ENCODE measurements around the gene DNAH8.

DNAH8 gene

DNA sequence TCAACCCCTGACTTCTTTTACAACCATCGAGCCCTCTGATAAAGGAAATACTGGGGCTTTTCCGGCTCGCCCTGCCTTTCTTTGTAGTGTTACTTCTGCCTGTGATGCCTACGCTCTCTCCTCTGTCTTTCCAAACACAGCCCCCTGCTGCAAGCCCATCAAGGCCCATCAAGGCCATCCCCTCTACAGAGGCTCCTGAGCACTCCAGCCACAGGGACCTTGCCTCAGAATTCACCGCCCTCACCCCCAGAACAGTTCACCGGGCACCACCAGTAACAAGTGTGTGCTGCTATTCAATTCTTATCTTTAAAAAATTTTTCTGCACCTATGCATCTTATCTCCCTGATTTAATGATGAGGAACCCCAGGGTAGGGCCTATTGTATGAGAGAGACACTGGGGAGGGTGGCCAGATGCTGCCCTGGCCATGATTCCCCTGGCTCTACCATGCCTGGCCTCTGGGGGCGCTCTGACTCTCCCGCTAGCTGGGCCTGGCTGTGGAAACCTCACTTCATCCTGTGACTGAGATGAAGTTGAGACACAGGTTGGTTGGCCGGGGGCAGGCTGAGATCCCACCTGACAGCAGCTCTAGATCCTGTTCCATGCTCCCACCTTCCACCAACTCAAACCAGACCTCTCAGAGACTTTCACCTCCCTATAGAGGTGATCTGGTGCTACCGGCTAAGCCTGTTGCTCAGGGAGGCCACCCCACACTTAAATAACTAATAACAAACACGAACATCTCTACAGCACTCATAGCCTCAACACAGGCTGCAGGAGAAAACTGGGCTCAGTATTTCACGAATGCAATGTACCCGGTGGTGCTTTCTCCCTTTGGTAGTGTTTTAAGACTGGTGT, 314.3 kb downstream of the DNAH8 start:
- peak in 1 of 2 donors; percentile 31 for DNase-seq

DNA sequence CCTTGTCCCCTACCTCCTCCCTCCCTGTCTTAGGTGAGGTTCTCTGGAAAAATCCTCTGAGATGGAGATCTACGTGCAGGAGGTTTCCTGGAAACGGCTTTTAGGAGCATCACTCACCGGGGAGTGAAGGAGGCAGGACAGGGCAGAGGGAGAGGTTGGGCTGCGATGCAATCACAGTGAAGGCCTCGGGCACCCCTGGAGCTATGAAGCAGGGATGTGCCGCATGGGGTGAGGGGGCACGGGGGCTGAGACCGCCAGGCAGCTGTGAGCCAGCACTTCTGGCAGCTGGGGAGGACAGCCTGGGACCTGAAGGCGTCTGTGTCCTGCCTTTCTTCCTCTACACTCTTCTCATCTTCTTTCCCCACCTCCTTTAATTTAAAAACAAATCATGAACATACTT, 320.6 kb downstream of the DNAH8 start:
- DNase-seq, result no peak

DNA sequence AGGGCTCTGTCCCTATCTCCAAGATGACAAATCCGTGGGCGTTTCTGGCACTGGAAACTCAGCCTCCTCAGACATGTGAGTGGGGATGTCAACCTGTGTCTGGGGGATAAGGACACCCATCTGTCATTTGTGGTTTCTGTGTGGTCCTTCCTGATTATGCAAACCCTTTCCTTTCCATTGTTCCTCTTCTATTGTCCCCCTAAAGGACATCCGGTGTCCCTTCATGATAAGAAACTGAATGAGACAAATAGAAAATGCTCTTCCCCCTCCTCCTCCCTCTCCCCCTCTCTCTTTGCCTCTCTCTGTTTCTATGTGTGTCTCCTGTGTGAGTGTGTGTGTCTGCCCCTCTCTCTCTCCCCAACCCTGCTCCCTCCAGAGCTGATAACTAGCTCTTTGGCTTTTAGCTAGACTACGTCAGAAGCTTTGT, 322.0 kb downstream of the DNAH8 start:
- DNase-seq, result no peak

DNA sequence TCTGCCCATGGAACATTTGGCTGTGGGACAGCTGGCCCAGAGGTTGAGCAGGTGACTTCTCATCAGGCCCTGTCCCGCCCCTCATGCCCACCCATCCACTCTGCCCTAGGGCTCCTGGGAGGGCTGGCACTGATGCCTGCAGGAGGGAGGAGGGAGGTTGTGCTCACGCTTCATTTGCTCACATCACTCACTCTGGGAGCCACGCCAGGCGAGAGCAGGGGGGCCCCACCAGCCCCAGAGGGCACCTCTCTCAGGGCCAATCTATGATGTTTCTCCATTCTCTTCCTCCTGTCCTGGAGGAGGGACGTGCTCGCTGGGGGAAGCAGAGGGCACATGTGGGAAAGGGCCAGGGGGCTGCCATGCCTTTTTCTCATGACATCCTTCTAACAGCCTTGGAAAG, 322.6 kb downstream of the DNAH8 start:
- no peak for DNase-seq

DNA sequence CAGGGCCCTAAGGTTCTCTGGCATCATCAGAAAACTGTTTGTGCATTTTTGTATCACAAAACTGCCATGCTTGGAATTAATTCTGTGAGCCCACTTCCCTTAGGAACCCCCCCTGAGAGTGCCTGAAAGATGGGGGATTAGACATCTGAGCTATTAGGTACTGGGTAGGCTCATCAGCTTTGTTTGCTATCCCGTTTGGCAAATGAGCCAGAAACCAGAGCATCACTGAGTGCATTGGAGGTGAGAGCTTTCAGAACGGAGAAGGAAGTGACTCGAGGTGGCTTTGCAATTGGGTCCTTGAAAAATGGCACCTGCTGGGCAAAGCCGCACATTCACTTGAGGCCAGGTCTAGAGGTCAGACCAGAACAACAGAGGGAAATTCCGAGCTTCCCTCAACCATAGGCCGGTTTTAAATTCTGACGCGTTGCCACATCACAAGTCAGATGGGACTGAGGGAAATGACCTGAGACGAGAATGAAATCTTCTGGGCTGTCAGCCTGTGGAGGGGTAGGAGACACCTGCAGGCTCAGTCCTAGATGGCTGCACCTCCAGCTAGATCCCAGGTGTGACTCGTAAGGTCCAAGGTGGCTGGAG, 325.1 kb downstream of the DNAH8 start:
- DNase-seq, result no peak

DNA sequence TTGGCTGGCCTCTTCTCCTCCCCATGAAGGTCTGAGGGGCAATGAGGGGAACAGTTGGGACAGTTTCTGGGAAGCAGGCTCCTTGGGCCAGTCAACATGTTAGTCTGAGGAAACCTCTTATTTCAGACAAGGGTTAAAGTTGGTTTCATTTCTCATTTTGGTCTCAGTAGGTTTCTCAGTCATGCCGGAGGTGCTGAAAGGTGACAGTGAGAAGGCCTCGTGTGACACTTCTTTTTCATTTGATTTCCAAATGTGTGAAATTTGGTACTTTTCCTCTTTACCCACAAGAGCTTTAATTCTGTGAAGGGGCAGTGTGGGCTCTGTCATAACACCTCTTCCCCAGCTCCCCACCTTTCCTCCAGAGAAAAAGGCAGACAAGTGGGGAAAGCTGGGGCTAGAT, 326.0 kb downstream of the DNAH8 start:
- DNase-seq, result no peak

DNA sequence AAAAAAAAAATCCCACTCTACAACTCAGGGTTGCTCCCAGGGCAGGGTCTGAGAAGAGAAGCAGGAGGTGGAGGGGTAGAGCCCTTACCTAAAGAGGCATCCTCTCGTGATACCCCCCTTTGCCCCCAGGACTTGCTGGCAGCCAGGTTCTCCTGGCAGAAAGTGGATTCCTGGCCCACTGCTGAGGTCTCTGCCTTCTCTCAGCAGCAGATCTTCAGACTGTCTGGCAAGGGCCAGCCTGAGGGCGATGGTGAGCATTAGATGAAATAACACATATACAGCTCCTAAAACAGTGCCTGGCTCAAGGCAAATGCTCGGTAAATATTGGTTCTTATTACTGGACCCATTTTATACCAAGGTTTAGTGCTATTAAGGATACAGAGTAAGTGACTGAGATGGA, 328.7 kb downstream of the DNAH8 start:
- DNase-seq, result no peak

DNA sequence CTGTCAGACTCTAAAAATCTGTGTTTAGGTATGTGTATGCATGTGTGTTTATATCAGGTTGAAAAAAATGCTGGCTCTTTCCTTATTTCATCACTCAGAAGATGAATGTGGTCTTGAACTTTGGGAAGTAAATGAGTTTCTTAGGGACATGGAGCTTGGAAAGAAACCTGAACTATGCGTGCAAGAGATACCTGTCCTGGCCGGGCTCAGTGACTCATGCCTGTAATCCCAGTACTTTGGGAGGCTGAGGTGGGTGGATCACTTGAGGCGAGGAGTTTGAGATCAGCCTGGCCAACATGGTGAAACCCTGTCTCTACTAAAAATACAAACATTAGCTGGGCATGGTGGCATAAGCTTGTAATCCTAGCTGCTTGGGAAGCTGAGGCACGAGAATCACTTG, 329.1 kb downstream of the DNAH8 start:
- no peak for DNase-seq

DNA sequence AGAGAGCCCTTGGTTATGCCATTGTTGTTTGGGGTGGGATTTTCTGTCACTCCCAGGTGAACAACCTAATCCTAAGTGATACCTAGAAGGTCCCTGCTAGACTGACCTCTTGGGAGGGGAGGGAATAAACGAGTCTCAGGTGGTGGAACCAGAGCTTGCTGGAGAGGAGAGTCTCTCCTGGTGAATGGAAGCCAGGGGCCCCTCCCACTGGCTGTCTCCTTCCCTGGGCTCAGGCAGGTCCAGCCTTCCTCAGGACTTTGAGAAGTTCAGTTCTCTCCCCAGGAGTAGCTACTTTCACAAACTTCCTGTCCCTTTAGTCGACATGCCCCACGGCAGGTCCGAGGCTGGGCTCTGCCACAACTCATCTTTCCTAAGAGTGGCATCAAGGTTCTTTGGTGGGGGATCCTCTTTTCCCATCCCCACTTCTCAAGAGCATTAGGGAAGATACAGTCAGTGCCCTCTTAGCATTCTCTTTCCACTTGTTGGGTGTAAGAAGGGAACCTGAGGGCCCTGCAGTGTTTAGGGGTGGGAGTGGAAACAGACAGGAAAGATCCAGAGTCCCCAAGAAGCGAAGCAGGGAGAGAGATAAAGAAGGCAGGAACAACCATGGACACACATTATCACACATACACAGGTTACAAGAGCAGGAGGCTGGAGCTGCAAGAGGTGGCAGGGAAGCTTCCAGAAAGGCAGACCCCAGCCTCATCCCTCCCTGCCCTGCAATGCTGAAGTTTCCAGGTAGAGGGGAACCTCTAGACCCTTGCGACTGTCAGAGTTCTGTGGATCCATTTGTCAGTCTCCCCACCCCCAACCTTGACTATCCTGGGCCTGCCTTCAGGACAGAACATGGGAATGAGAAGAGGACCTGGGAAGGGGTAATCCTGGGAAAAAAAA, 332.6 kb downstream of the DNAH8 start:
- no peak for DNase-seq

DNA sequence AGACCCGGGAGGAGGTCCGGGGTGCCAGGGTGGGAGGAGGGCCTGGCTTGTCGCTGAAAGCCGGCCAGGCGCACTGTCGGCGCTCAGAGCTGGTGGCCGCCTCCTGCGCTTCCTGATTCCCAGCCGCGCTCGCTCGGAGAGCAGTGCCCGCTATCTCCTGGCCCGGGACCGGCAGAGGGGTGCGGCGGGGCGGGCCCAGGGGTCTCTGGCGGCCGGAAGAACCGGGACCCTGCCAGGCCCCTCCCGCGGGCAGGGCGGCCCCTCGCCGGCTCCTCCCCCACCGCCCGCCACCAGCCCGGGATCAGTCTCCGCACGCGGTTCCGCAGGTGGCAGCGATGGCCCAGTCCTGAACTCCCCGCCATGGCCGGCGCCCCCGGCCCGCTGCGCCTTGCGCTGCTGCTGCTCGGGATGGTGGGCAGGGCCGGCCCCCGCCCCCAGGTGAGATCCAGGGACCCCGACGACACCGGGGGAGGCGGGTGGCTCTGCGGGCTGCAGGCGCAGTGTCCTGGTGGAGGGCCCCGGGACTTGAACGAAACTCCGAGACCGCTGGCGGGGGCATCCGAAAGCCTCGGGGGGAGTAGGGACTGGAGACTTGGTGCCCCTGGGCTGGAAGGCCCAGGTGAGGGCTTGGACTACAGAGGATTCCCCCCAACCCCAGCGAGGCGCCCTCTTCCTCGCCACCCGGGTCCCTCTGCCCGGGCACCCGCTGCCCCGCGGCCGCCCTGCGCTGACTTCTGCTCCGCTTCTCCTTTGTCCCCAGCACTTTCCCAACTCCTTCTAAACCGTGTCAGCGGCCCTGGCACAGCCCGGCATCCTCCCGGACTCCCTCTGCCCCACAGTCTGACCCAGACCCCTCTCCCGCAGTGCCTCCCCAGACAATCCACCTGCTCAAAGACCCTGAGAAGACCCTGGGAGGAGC, 333.6 kb downstream of the DNAH8 start, which contains the start of gene GLP1R:
Gene GLP1R (plus strand): TSS at position 301 of the 919 bp plus-strand sequence. CDS start 60 bp downstream, at position 361.
- no peak for DNase-seq

DNA sequence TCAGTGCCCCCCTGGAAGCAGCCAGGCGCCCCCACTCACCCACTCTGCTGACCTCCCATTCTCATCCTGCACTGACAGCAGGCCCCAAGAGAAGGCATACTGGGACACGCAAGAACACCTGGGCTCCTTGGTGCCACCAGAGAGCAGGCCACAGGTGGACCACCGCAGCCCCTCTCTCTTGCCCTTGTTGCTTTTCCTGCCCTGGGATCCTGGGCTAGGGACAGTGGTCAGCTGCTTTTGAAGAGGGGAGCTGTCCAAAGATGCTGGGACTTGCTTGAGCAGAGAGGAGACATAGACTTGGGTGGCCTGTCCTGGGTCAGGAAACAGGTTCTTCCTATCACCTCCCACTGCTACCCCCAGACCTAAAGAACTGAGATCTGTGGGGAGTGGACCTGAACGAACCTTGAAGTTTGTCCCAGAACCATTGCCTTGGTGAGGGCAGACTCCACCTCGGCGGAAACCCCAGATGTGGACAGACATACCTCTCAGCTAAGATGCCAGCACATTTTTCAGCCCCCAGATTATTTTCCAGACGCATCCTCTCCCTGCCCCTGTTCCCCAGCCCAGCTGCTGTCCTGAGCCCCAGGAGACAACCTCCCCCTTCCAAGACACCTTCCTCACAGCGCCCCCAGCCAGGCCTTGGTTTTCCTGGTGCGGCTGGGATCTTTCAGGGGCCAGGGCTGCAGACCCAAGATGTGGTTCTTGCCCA, 334.6 kb downstream of the DNAH8 start:
- DNase-seq, result no peak

DNA sequence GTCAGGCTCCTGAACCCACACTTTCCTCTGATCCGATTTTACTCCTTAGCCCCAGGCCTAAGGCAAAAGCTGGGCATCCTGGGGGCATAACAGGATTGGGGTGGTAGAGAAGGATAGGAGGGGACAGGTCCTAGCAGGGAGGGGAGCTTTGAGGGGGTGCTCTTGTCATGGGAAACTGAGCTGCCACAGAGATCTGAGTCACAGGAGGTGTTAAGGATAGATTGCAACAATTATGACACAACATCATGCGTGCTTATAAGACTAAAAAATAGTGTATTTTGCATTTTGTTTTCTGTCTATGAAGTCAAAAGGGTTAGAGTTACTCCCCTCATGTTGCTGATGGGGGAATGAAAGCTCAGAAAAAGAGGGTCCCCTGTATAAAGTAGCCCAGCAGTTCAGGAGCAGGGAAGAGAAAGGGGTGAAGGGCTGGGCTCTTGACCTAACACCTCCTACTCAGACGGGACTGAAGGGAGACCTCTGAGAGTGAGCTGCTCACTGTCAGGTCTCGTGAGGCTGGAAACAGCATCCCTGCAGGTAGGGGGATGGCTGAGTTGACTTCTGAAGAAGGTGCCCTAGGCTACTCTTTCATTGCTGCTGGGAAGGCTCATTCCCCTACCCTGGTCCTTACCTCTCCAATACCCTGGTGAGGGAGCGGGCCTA, 335.5 kb downstream of the DNAH8 start:
- DNase-seq, result no peak

DNA sequence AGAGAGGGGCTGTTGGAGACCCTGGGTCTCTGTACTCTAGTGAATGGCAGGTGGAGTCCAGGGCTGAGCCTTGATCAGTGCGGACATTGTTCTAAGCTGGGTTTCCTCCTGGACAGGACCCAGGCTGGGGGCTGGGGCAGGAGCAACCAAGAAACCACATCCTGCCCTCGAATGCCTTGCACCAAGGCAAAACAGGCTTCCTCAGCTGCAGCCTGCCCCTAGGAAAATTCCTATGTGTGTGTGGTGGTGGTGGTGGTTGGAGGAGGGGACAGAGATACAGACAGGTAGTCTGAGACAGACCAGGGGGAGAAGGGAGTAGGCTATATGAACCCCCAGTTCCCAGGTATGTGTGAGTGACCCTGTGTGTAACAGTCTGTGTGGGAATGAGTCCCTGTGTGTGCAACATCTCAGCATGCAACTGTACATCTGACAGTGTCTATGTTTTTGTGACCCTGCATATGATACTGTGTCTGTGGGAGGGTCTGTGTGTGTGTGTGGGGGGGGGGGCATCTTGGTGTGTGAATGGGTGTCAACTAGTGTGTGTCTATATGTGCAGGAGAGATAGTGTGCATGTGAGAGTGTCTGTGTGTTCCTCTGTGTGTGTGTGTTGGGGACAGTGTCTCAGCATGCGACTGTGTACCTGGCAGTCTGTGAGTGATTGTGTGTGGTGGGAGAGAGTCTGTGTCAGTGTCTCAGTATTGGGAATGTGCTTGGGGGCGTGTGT, 336.4 kb downstream of the DNAH8 start:
- DNase-seq, result no peak

DNA sequence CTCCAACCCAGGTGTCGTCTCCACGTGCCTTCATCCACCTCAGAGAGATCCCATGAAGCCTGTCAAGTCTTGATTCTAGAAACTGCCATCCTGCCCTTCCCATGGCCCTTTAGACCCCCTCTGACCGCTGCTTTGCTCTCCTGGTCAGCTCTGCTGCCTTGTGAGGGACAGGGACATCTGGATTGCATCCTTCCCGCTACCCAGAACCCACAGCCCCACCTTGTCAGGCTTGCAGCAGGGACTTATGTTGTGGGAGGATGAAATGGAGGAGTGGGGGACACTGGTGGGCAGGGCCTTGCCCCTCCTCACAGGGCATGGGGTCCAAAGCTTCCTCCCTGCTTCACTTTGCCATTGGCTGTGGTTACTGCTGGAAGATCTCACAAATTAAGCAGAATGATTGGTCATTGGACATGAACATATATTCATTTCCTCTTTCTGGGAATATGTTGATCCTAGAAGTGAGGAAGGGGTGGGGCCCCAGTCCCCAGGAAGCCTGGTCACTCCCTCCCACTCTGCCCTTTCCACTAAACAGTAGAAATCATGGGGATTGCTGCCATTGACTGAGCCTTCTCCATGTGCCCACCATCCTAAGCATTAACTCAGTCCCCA, 338.0 kb downstream of the DNAH8 start:
- DNase-seq, result no peak

DNA sequence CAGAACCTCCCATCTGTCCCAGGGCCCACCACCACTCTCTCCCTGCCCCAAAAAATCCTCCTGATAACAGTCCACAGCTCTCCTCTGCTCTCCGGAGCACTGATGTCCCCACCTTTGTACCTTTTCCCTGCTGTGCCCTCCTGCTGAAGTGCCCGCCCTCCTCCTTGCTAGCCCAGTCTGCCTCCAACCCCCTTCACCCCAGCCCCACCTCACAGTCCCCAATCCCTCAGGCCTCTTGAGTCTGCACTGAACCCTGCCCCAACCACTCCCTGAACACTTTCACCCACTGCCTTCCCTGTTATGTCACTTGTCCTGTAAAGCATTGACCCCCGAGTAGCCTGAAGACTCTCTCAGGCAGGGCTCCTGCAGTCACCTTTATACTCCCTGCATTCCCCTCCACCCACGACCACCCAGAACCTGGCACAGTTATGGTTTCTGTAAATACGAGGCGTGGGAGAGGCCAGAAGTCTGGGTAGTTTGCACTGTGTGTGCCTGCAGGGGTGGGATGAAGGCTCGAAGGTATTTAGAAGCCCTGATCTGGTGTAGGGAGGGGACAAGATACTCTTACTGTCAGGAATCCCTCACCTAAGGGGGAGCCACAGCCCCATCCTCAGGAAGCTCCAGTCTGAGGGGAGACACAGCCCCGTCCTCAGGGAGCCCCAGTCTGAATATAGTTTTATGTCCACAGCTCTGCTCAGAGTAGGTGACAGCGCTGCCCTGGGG, 338.9 kb downstream of the DNAH8 start:
- no peak for DNase-seq

DNA sequence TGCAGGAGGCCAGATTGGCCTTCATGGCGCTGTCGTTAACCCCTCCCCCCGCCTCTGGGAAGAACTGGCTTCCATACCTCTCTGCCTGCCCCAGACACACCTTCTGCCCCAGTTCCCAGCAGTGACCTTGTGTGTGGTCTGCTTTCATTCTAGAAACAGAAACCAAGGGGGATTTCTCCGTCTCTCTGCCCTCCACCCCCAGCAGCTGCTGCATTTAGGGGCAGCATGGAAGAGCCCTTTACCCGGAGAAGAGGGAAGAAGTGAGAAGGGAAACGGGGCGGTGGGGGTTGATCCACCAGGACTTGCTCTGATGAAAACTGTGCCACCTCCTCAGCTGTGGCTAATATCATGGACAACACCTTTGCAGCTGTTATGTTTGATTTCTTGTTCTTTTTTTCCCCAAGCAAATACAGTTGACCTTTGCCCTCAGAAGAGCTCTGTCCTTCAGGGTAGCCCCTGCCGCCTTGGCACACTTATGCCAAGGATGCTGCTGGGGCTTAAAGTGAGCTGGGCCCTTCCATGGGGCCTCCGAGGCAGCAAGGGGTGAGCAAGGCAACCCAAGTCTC, 339.5 kb downstream of the DNAH8 start:
- no peak for DNase-seq

DNA sequence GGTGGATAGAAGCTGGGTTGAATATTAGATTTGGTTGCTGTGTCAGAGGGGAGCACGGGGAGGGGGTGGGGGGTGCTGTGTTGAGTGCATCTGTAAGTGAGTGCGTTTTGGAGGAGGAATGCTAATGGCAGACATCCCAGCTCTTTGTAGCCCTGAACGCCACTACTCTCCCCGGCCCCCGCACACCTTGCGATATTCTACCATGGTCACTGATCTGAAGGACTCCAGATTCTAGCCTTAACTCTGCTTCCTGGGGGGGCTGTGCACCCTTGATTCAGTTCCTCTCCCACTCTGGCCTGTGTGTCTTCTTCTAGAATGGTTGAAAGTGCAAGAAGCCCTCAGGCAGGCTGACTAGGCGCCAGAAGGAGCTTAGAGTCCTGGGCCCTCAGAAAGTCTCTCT, 340.6 kb downstream of the DNAH8 start:
- DNase-seq, result no peak

DNA sequence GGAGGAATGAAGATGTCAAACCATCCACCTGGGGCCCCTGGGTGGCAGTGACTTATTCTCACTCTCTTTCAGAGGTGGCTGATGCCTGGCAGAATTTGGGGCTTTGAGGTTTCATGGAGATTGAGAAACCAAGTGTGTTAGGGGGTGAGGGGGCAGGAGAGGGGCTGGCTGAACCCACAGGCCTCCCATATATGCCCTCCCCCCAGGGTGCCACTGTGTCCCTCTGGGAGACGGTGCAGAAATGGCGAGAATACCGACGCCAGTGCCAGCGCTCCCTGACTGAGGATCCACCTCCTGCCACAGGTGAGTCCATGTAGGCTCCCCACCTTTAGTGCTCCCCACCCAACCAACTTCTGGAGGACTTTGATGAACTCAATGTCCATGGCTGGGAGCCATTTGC, 341.1 kb downstream of the DNAH8 start:
- DNase-seq, result no peak

DNA sequence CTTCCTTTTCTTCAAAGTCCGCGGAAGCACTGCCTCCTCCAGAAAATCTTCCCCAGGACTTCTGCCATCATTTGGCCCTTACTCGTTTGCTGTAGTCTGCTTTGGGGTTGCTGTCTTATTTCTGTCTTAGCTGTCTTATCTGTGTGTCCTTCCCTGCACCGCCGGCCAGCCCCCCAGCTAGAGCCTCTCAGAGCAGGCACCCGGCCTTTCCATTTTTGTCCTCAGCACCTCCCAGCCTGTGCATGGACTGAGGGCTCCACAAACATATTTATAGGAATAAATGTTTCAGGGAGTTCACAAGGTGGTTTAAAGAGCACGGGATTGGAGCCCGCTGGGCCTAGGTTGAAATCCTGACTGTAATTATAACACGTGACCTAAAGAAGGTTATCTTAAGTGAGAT, 341.6 kb downstream of the DNAH8 start:
- no peak for DNase-seq

Data from CD4-positive, alpha-beta T cell treated with Interferon alpha-2 for 1 hour (primary cell).